Bronchial epithelial cell (primary cell): ENCODE data around the gene OR7A17. TPM values are rescaled to one million over a fixed set of nuclear protein-coding genes. Genes with fewer than 3 reads are reported as not detected.

ENCODE experiments used
- DNase-seq: peaks from one replicate; pipeline ENCODE4 v3.0.0-alpha.2; 2010; ENCODE audit warnings: low read depth
- FAIRE-seq: peaks from 2 replicates; lab custom pipeline; 2011; peaks lifted over from hg19 to GRCh38; lab: Jason Lieb, UNC
- H3K27me3 ChIP-seq: 2 replicates; pipeline ENCODE4 v1.5.1; 2011; ENCODE audit warnings: low read length; ENCODE audit not compliant: control insufficient read depth, insufficient read depth
- H3K36me3 ChIP-seq: 2 replicates; pipeline ENCODE4 v1.5.1; 2011; ENCODE audit warnings: low read length; ENCODE audit not compliant: control insufficient read depth, insufficient read depth
- H3K4me3 ChIP-seq: 2 replicates; pipeline ENCODE4 v1.5.1; 2011; ENCODE audit warnings: mild to moderate bottlenecking, low read depth, low read length, control low read depth
- total RNA-seq: library from RNA; depleted of rRNA; stranded (reverse); fragments of >200 nt; gene quantifications from 2 replicates; pipeline ENCODE4 v1.2.1, GENCODE V29; 2014
- TF ChIP-seq, protein P1 (sequence below): IDR thresholded peaks from 2 replicates; pipeline ENCODE4 v1.5.1; 2011; ENCODE audit warnings: mild to moderate bottlenecking, moderate library complexity, low read length, control low read depth, inconsistent platforms; ENCODE audit not compliant: insufficient read depth, severe bottlenecking

The OR7A17 gene
- total RNA-seq, 1 donor from 2014 or later, result not detected

DNA sequence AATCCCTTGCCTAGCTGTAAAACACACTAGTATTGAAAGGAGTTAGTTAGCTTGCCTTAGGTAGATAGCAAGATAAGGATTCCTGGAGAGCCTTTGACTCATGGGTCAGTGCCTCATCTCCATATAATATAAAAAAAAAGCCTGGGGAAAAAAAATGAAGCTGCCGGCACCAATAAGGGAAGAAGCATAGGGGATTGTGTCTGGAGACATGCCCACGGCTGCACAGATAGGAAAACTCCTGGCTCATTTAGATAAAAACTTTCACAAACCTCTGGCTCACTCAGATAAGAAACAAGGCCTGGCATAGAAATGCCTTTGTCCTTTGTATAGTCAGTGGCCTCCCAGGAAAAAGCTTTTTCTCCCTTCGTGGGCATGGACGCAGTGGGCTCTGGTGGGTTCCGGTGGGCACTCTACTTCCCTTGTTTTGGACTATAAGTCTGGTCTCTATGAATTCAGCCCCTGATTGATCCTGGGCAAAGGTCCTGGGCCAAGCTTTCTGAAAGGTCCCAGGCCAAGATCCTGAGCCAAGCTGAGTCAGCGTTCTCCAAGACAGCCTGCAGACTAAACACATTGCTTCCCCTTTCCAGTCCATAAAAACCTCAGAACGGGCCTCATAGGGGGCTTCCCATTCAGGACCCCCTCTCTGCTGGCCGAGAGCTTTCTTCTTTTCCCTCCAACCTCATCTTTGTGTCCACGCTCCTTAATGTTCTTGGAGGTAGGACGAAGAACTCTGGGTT is 4.9 kb upstream of the OR7A17 start:
- Histone ChIP-seq H3K27me3 (no peaks in the 10 kb centered on the region), H3K36me3 (no peaks in the 10 kb centered on the region), H3K4me3 (no peak overlapping the region)
- DNase-seq (no peak), FAIRE-seq (no peak)
- TF ChIP-seq, protein P1, sequence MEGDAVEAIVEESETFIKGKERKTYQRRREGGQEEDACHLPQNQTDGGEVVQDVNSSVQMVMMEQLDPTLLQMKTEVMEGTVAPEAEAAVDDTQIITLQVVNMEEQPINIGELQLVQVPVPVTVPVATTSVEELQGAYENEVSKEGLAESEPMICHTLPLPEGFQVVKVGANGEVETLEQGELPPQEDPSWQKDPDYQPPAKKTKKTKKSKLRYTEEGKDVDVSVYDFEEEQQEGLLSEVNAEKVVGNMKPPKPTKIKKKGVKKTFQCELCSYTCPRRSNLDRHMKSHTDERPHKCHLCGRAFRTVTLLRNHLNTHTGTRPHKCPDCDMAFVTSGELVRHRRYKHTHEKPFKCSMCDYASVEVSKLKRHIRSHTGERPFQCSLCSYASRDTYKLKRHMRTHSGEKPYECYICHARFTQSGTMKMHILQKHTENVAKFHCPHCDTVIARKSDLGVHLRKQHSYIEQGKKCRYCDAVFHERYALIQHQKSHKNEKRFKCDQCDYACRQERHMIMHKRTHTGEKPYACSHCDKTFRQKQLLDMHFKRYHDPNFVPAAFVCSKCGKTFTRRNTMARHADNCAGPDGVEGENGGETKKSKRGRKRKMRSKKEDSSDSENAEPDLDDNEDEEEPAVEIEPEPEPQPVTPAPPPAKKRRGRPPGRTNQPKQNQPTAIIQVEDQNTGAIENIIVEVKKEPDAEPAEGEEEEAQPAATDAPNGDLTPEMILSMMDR, result no peak

DNA sequence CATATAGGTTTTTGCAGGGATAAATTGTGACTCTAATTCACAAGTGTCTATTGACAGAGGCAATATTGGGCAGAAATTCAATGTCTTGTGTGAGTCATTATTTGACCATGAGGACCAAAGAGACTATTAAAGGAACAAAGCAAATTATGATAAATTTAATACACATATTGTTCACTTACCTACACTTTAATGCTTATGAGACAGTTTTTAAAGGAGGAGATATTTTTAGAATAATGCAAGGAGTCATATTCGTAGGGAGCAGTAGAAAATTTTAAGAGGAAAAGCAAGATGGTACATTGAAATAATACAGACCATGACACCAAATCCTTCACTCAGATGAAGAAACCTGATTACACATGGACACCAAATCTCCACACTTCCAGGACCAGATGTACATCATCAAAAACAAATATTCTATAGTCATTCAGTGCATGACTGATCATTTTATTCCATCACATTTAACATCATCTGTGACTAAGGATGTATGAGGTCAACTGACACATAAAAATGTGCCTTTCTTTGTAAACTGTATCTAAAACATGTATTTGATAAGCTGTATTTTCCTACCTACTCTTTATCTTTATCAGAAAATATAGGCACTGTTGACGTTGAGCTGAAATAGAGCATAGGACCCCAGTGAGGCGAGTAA is 4.2 kb upstream of the OR7A17 start:
- Histone ChIP-seq H3K4me3 (no peak overlapping the region), H3K36me3 (no peaks in the 10 kb centered on the region), H3K27me3 (no peaks in the 10 kb centered on the region)
- TF ChIP-seq, protein P1, result no peak
- DNase-seq, result no peak
- no peak for FAIRE-seq

DNA sequence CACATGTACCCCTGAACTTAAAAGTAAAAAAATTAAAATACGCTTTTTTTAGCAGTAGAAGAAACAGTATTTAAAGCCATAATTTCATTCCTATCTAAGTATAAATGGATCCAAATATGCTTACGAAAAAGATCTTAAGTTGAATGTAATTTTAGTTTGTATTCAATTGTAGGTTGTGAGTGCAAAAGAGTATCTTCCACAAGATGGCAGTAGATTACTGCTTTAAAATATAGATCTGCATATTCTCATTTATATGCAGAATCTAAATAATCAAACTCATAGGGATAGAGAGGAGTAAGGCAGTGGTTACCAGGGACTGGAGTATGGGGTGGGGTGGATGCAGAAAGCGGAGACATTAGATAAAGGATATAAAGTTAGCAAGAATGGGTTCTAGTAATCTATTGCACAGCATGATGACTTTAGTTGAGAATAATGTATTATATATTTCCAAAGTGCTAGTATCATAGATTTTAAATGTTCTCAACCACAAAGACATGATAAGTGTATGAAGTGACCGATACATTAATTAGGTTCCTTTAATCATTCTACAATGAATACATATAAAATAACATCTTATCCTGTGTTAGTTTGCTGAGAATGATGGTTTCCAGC is 14.2 kb downstream of the OR7A17 start:
- DNase-seq, result peak; percentile 18
- no peak overlapping the region for H3K4me3 ChIP-seq
- H3K36me3 ChIP-seq, result no peaks in the 10 kb centered on the region
- TF ChIP-seq, protein P1, result peak; percentile 20
- no peak for FAIRE-seq
- H3K27me3 ChIP-seq, result no peaks in the 10 kb centered on the region

GRCh38 chr19:14868497-14868896 is 17.4 kb downstream of the OR7A17 start:
- FAIRE-seq, result no peak
- no peaks in the 10 kb centered on the region for H3K27me3 ChIP-seq

DNA sequence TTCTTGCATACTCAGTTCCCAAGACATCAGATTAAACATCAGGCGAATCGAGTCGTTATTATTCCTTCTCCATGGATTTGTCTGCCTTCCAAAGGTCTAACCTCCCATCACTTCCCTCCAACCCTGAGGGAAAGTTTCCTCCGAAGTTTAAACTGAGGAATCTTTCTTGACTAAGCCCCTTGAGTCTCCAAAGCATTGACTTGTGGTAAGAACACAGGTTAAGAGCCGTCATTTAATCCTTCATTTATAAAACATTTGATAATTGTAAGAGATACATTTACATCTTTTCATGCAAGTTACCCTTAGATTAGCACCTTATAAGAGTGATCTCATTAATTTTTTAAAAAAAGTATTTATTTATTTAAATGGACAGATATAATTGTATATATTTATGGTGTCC is 37.1 kb downstream of the OR7A17 start, which contains the start of gene OR7A10:
OR7A10 (minus strand) TSS at position 101 of the 400 bp plus-strand sequence. CDS start 7,045 bp downstream, outside the sequence.
- Histone ChIP-seq H3K4me3 (no peak within 1 kb of the TSS), H3K27me3 (no peaks in the 10 kb centered on the region), H3K36me3 (no peaks in the 10 kb centered on the region)
- no peak for DNase-seq
- TF ChIP-seq, protein P1, result no peak
- FAIRE-seq, result no peak

More at GRCh38 chr19:14868497-14868896, 17.4 kb downstream of the OR7A17 start:
- Histone ChIP-seq H3K4me3 (no peak overlapping the region), H3K36me3 (no peaks in the 10 kb centered on the region)
- DNase-seq, result no peak
- TF ChIP-seq, protein P1, result no peak
